HG03432 (cell line): ENCODE data around the gene DYNC1LI2.
A peak's percentile ranks its signal among the peaks of the same experiment; 100 is the strongest.
"Not testable (repeated sequence)": the region's sequence is repeated elsewhere in the genome, so short reads cannot be mapped to it uniquely, and the experiment has no call there.

Source experiments
- ATAC-seq: cut with Tn5 transposase; IDR thresholded peaks from one replicate; pipeline ENCODE4 v1.9.1; 2021; ENCODE audit warnings: mild to moderate bottlenecking, moderate library complexity; ENCODE audit not compliant: unreplicated experiment

The DYNC1LI2 gene

DNA sequence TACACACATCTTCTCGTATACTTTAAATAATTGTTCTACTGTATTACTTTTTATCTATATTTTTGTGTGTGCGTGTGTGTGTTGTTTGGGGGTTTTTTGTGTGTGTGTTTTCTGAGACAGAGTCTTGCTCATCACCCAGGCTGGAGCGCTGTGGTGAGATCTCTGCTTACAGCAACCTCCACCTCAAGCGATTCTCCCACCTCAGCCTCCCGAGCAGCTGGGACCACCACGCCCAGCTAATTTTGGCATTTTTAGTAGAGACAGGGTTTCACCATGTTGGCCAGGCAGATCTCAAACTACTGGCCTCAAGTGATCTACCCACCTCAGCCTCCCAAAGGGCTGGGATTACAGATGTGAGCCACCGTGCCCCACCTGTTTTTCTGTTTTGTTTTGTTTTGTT, 53.4 kb downstream of the DYNC1LI2 start:
- ATAC-seq, result no peak

DNA sequence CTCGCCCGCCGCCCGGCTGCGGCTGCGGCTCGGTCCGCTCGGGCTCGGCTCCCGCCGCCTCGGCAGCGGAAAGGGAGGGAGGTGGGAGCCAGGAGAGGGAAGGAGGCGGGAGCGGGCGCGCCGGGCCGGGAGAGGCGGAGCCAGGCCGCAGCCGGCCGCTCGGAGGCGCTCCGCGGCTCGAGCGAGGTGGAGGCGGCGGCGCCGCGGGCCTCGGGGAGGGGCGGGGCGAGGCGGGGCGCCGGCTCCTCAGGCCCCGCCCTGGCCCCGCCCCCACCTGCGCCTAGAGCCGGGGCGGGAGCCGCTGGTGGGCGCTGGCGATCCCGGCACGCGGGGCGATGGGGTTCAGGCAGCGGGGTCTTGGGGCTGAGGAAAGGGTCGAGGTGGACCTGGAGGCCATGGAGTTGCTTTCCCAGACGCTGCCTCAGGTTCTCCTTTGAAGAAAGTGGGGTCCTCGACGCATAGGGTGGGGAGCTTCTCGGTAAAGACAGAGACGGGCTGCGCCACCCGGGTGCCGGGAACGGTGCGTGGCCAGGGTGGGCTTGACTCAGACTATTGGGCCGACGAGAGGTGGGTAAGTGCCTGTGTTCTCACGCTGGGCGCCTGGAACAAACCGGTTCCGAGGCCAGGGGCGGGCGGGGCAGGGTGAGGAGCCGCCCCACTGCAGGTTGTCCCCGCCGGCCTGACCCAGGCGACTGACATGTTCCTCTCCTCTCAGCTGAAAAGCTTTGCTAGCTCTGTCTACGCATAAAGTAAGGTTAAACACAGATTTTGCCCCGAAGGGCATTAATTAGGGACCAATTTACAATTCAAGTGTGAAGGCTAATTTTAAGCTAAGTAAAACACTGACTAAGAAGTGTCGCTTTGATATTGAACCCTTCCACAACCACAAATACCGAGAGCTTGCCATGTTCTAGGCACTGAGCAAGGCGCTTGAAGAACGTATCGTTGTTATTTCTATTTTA, 54.5 kb downstream of the DYNC1LI2 start, which contains the start of gene CMTM4:
Gene CMTM4, minus strand, starts transcription at position 75 of the 962 bp plus-strand sequence. CDS start 218 bp downstream, outside the sequence.
- ATAC-seq, result peak; percentile 95

DNA sequence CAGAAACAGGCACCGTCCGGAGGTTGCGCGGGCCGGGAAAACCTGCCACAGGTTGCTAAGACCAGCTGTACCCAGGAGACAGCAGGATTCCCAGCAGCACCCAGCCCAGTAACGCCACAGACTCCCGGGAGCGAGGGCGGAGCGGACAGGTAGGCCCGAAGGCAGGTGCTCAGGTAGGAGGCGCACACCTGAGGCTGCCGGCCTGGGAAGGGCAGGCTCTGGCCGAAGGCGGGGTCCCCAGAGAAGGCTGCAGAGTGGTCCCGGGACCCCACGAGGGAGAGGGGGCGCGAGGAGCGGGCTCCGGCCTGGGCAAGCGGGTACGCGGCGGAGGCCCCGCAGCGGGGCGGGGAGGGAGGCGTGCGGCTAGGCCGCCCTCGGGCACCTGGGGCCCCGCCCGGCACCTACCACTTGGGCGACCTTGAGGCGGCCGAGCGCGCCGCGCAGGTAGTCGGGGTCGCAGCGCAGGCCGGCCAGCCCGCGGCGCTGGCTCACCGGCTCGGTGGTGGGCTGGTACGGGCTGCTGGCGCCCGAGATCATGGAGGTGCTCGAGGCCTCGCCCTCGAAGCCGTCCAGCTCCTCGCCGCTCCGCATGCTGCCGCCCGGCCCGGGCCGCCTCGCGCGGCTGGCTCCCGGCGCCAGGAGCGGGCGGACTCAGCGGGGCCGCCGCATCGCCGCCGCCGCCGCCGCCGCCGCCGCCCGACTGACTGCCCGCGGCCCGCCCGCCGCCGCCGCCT, 55.3 kb downstream of the DYNC1LI2 start:
- peak; percentile 52 for ATAC-seq

DNA sequence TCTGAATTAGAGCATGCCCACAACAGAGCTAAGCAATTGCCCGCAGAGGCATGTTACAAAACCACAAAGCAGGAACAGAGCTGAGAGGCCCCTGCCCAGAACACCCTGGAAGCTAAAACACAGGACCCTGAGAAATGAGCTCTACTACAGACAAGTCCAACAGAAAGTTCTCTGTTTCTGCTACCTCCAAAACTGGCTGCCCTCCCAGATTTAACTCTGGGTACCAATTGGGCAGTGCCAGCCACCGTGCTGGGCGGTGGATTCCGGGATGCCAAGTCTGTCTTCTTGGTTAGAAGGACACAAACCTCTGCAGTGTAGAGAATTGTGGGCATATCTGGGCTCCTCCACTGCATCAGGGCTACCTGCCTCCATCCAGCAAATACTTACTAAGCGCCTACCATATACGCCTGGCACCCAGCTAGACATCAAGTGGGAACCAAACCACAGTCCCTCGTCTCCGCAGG, 55.9 kb downstream of the DYNC1LI2 start:
- ATAC-seq, result no peak

DNA sequence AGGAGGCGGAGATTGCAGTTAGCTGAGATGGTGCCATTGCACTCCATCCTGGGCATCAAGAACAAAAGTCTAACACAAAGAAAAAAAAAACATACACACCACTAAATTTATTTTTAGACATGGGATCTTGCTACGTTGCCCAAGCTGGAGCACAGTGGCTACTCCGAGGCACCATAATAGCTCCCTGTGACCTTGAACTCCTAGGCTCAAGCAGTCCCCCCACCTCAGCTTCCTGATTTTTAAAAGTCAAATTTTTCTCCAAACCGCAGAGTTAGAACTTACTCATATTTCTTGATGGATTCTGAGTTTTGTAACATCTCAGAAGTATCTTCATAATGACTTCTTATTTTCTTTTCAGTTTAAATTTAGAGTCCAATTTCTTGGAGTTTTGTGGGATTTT, 58.3 kb downstream of the DYNC1LI2 start:
- no peak for ATAC-seq

DNA sequence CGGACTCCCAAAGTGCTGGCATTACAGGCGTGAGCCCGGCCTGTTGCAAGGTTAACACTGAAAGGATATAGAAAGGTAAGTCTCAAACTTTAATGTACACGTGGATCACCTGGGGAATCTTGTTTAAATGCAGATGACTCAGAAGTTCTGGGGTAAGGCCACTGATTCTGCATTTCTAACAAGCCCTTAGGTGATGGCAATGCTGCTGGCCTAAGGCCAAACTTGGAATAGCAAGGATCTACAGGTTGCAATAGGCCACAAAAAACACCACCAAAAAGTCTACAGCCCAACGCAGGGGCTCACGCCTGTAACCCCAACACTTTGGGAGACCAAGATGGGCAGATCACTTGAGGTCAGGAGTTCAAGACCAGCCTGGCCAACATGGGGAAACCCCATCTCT, 59.1 kb downstream of the DYNC1LI2 start:
- ATAC-seq, result no peak

DNA sequence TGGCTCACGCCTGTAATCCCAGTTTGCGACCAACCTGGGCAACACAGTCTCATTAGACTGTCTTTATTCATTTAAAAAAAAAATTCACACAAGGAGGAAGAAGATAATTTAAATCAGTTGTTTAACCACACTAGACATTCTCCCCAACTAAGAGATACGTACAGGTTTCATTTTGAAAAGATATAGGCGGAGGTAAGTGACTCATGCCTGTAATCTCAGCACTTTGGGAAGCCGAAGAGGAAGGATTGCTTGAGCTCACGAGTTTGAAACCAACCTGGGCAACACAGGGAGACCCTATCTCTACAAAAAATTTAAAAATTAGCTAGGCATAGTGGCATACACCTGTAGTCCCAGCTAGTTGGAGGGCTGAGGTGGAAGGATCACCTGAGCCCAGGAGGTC, 60.2 kb downstream of the DYNC1LI2 start:
- no peak for ATAC-seq

DNA sequence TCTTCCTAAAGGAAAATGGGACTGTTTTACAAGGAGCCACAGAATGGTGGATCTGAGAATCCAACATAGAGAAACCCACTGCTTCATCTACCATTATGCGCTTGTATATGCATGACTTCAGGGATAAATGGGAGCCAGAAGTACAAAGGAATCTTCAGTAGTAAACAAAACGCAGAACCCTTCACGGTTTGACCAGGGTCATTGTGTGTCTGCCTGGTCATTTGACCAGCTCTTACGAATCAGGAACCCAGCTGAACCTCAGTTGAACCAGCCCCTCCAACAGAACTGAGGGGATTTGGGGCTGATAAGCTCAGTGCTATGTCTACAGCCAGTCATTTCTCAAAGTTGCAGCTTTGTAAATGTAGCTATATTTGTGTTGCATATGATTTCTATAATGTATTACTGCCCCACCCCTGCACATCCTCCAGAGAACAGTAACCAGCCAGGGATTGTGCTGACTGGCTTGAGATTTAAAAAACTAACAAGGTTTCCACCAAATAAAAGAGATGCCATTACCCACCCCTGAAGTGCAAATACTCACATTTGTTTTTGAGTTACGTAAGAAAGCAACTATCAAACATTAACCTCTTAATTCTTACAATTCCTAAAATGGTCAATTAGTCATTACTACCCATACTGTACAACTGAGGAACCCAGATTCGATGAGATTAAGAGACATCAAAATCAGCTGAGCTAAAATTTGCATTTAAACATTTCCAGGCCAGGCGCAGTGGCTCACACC, 61.1 kb downstream of the DYNC1LI2 start:
- no peak for ATAC-seq

DNA sequence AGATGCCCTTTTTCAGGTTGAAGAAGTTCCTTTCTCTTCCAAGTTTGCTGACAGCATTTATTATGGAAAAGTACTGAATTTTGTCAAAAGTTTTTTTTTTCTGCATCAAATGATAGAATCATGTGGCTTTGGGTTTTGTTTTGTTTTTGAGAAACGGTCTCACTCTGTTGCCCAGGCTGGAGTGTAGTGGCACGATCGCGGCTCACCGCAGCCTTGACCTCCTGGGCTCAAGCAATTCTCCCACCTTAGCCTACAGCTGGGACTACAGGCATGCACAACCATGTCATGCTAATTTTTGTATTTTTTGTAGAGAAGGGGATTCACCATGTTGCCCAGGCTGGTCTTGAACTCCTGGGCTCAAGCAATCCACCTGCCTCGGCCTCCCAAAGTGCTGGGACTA, 62.1 kb downstream of the DYNC1LI2 start:
- no peak for ATAC-seq

DNA sequence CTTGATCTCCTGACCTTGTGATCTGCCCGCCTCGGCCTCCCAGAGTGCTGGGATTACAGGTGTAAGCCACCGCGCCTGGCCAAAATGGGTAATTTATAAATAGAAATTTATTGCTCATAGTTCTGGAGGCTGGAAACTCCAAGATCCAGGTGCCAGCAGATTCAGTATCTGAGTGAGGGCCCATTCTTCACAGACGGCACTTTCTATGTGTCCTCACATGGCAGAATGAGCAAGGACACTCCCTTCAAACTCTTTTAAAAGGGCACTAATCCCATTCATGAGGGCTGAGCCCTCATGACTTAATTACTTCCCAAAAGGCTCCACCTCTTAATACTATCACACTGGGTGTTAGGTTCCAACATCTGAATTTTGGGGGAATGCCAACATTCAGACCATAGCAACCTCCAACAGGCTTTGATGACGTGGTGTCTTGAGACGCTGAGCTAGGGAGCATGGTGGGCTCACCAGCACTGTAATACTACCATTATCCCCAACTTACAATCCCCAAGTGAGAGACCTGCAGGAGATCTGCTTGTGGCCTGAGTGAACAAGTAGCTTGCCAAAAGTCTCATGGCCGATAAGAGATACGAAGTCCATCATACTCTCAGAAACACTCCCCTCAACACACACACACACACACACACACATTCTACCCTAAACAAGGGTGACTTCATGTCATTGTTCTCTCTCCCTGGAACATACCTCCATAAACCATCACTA, 63.3 kb downstream of the DYNC1LI2 start:
- no peak for ATAC-seq

DNA sequence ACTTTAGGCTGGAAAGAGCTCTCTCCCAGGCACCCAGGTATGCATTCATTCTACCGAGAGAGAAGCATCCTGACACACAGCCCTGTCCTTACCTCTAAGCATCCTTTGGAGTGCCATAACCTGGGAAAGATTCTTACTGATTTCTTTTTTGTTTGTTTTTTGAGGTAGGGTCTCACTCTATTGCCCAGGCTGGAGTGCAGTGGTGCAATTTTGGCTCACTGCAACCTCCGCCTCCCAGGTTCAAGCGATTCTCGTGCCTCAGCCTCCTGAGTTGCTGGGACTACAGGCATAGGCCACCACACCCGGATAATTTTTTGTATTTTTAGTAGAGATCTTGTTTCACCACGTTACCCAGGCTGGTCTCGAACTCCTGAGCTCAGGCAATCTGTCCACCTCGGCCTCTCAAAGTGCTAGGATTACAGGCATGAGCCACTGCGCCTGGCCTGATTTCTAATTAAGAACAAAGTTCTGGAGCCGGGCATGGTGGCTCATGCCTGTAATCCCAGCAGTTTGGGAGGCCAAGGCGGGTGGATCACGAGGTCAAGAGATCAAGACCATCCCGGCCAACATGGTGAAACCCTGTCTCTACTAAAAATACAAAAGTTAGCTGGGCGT, 65.8 kb downstream of the DYNC1LI2 start:
- not testable (repeated sequence) for ATAC-seq

DNA sequence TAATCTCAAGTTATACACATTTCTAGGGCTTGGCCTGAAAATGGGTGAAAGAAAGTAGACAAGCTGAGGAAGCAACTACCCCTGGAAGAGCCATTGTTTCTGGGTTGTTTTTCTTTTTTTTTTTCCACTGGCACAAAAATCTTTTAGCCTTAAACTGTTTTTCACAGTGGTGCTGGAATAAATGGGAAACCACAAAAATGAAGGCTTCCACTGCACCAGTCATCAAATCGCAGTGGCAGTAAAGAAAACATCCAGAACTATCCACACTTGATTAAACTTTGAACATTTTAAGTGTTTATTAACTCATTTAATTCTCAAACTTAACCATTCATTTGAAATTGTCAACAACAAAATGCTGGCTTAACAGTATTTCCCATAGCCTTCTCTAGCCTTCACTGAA, 69.1 kb downstream of the DYNC1LI2 start:
- no peak for ATAC-seq

DNA sequence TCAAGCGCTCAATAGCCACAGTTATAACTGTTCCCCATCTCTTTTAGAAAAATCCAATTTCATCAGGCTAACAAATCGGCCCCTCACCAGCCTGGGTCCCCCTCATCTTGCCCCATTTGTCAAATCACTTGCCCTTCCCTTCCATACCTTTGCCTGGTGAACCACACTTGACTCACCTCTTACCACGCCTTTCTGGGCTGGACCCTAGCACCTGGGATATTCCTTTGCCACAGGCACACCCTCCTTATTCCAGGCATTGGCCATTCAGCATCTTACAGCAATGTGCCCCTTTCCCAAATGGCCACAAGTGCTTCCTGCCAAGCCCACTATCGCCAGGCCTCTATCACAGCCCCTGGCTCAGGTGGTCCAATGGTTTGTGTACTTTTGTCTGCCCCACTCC, 69.7 kb downstream of the DYNC1LI2 start:
- no peak for ATAC-seq

DNA sequence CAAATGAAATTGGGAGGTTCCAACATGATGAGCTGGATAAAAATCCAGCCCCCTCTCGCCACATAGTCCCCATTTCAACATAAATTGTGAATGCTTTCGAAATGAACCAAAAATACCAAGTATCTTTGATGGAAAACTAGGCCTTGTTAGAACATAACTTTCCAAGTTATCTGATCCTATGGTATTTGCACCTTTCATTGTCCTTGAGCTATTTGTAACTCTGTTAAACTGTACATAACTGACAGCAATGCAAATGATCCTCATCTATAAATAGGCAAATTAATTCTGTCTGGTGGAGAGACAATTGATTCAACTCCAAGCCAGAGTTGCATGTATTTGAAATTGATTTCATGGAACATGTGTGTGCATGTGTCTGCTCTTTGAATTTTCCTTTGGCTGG, 73.1 kb downstream of the DYNC1LI2 start:
- no peak for ATAC-seq

DNA sequence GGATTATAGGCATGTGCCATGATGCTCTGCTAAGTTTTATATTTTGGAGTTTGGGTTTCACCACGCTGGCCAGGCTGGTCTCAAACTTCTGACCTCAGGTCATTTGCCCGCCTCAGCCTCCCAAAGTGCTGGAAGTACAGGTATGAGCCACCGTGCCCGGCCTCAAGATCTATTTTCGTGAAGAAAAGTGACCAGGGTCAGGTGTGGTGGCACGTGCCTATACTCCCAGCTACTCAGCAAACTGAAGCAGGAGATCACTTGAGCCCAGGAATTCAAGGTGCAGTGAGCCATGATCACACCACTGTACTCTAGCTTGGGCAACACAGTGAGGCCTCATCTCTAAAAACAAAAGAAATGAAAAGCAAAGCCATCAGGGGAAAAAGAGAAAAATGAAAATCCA, 73.6 kb downstream of the DYNC1LI2 start:
- no peak for ATAC-seq

DNA sequence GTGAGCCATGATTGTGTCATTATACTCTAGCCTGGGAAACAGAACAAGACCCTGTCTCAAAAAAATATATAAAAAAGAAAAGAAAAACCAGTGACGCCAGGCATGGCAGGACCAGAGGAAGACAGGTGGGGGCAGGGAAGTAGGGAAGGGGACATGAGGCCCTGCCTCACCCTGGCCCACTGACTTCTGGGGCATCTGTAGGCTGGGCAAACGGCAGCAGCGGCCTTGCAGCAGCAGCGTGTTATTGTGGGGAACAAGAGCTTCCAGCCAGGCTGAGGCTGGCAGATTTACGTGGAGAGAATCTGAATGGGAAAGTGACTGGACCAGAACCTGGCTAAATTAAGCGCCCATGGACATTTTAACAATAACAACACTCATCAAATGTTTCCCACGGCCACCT, 74.2 kb downstream of the DYNC1LI2 start:
- no peak for ATAC-seq

DNA sequence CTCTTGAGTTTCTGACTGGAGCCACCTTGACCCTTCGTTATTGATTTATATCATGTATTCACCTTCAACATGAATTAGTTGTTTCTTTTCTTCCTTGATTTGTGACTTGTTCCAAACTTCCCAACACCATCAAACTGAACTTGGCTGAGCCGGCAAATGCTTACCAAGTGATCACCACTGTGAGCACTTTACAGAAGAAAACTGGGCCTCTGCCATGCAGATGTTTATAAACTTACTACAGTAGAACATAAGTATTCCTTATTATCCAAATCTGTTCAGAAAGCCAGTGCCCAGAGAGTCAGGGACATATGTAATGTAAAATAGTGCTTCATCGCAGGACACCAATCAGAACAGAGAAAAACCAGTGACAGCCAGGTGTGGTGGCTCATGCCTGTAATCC, 74.8 kb downstream of the DYNC1LI2 start:
- no peak for ATAC-seq

DNA sequence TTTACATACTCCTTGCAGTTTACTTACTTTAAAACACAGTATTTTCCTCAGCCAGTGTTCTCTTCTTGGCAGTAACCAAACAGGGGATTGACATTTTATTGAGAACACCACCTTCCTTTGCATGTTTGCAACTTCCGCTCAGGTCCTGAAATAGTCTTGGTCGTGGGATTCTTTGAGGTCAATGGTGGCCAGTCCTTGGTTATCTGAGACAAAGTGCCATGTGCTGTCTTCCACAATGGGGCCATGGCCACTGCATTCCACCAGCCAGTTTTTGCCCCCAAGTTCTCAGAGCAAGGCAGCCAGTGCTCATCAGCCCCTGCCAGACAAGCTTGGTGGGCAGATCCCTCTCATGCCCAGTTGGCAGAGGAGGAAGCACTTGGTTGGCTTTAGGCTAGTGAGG, 77.7 kb downstream of the DYNC1LI2 start:
- ATAC-seq, result no peak
